Fibroblast of lung (primary cell): ENCODE measurements around the gene KLC1. TPM values are rescaled to one million over a fixed set of nuclear protein-coding genes. Genes with fewer than 3 reads are reported as not detected.

ENCODE experiments used
- DNase-seq, 2 donors: peaks; one replicate each; pipeline versions ENCODE4 v3.0.0 to v3.0.0-alpha.2; 2010; ENCODE audit warnings: low read depth in 2 of 2
- H2AFZ ChIP-seq: 2 replicates; pipeline ENCODE4 v1.5.1; 2012; ENCODE audit warnings: low read length, control low read depth, inconsistent platforms
- H3K27ac ChIP-seq: 2 replicates; pipeline ENCODE4 v1.5.1; 2011; ENCODE audit warnings: low read length, control low read depth; ENCODE audit not compliant: insufficient read depth
- H3K27me3 ChIP-seq: 2 replicates; pipeline ENCODE4 v1.5.1; 2011; ENCODE audit warnings: mild to moderate bottlenecking, low read length; ENCODE audit not compliant: control insufficient read depth, insufficient read depth
- H3K36me3 ChIP-seq: 2 replicates; pipeline ENCODE4 v1.5.1; 2011; ENCODE audit warnings: low read length; ENCODE audit not compliant: control insufficient read depth, insufficient read depth
- H3K4me1 ChIP-seq: 2 replicates; pipeline ENCODE4 v1.5.1; 2011; ENCODE audit warnings: low read length; ENCODE audit not compliant: control insufficient read depth, insufficient read depth; ENCODE audit errors: extremely low read depth
- H3K4me2 ChIP-seq: 2 replicates; pipeline ENCODE4 v1.5.1; 2011; ENCODE audit warnings: low read length, control low read depth; ENCODE audit not compliant: insufficient read depth; ENCODE audit errors: extremely low read depth
- H3K4me3 ChIP-seq, 4 experiments: fragments of 200-600 bp in 1 of 4; sonication (generic) in 1 of 4; replicated peaks in 1 of 4; 2 replicates each; pipeline ENCODE4 v1.5.1; 2011 to 2016; ENCODE audit warnings: low read length in 4 of 4, low read depth in 3 of 4, mild to moderate bottlenecking in 3 of 4, control low read depth in 2 of 4, inconsistent platforms in 1 of 4, mixed read lengths in 1 of 4; ENCODE audit not compliant: insufficient read depth in 1 of 4; ENCODE audit errors: control extremely low read depth in 1 of 4
- H3K79me2 ChIP-seq: 2 replicates; pipeline ENCODE4 v1.5.1; 2012; ENCODE audit warnings: mild to moderate bottlenecking, low read length, inconsistent platforms; ENCODE audit not compliant: control insufficient read depth, insufficient read depth
- H3K9ac ChIP-seq: 2 replicates; pipeline ENCODE4 v1.5.1; 2011; ENCODE audit warnings: mild to moderate bottlenecking, low read length, control low read depth; ENCODE audit not compliant: insufficient read depth
- H3K9me3 ChIP-seq: 2 replicates; pipeline ENCODE4 v1.5.1; 2012; ENCODE audit warnings: low read depth, low read length; ENCODE audit not compliant: control insufficient read depth, insufficient read depth
- H4K20me1 ChIP-seq: 2 replicates; pipeline ENCODE4 v1.5.1; 2011; ENCODE audit warnings: low read length; ENCODE audit not compliant: control insufficient read depth, insufficient read depth; ENCODE audit errors: extremely low read depth
- CTCF ChIP-seq, 2 donors: IDR thresholded peaks in 1 of 2; conservative IDR thresholded peaks in 1 of 2; 1 replicate in 1 of 2; 2 replicates in 1 of 2; pipeline ENCODE4 v1.5.1; 2011 to 2012; ENCODE audit warnings: low read length in 2 of 2, control low read depth in 1 of 2, inconsistent platforms in 1 of 2, low read depth in 1 of 2, mild to moderate bottlenecking in 1 of 2
- EZH2 ChIP-seq: IDR thresholded peaks from 2 replicates; pipeline ENCODE4 v1.5.1; 2012; ENCODE audit warnings: low read length, control low read depth, mild to moderate bottlenecking; ENCODE audit errors: missing control alignments
- polyA plus RNA-seq, 2 donors: library from polyadenylated mRNA; depleted of rRNA in 1 of 2; stranded (reverse) in 1 of 2; unstranded in 1 of 2; fragments of >200 nt; gene quantifications; 2 replicates each; pipeline ENCODE4 v1.2.1, GENCODE V29; 2011 to 2012; ENCODE audit warnings: missing spikeins in 1 of 2
- total RNA-seq: library from RNA; depleted of rRNA; stranded (reverse); fragments of >200 nt; gene quantifications from 2 replicates; pipeline ENCODE4 v1.2.1, GENCODE V29; 2014

KLC1 gene
- total and polyA plus RNA-seq, 2 donors (not counting 1 experiment from before 2014, with no cell fraction given): 180 to 219 TPM

DNA sequence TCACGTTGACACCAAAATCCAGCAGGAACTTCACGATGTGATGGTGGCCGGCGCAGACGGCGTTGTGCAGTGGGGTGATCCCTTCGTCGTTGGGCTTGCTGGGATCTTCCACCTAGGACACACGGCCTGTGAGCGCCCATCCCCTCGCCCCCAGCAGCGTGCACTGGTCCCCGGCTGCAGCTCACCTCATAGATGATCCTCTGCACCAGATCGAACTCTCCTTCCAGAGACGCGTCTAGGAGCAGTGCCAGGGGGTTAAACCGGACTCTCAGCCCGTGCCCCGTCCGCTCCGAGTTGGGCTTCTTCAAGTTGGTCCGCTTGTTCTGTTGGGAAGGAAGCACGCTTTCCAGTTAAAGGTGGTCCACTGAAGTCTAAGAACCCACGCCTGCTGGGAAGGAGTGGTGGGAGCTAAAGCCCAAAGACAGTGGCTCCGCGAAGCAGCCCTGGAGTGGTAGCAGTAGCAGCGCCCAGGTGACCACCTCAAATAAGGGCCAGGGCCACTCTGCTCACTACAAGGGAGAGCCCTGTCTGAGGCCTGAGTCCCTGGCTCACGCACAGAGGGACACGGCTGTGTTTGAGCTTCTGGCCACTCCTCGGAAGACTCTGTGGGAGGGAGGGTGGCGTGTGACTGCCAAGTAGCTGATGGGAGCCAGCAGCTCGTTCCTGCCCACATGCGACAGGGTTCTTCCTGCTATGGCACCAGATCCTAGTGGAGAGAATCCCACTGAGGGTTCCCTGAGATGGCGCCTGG is 109.9 kb downstream of the KLC1 start:
- Histone ChIP-seq H3K9me3 (no peaks in the 10 kb centered on the region), H4K20me1 (no peaks in the 10 kb centered on the region), H3K4me1 (peaks cover 2% of the 10 kb centered on the region), H3K9ac (no peak overlapping the region), H2AFZ (no peak overlapping the region), H3K4me2 (no peak overlapping the region), H3K79me2 (no peaks in the 10 kb centered on the region), H3K36me3 (no peaks in the 10 kb centered on the region), H3K27ac (no peak overlapping the region), H3K4me3 (no peak overlapping the region), H3K27me3 (no peaks in the 10 kb centered on the region)
- TF ChIP-seq CTCF (conservative IDR thresholded peaks at IDR 0.05 in 1 of 2, IDR thresholded peaks at IDR 0.05 in 1 of 2; ENCODE audit: low read depth in 1 of 2, low read length in 2 of 2): no peak
- no peak for DNase-seq

GRCh38 chr14:103739466-103739792 is 110.4 kb downstream of the KLC1 start:
- peaks cover 2% of the 10 kb centered on the region for H3K4me1 ChIP-seq
- no peaks in the 10 kb centered on the region for H3K79me2 ChIP-seq
- no peaks in the 10 kb centered on the region for H3K36me3 ChIP-seq
- no peak overlapping the region for H2AFZ ChIP-seq
- H3K27me3 ChIP-seq: no peaks in the 10 kb centered on the region
- H3K9ac ChIP-seq: no peak overlapping the region
- DNase-seq: no peak
- H3K27ac ChIP-seq: no peak overlapping the region
- H4K20me1 ChIP-seq: no peaks in the 10 kb centered on the region
- H3K9me3 ChIP-seq: no peaks in the 10 kb centered on the region
- no peak for TF ChIP-seq EZH2
- no peak for TF ChIP-seq CTCF (conservative IDR thresholded peaks at IDR 0.05 in 1 of 2, IDR thresholded peaks at IDR 0.05 in 1 of 2; ENCODE audit: low read depth in 1 of 2, low read length in 2 of 2)
- H3K4me3 ChIP-seq: no peak overlapping the region
- no peak overlapping the region for H3K4me2 ChIP-seq

DNA sequence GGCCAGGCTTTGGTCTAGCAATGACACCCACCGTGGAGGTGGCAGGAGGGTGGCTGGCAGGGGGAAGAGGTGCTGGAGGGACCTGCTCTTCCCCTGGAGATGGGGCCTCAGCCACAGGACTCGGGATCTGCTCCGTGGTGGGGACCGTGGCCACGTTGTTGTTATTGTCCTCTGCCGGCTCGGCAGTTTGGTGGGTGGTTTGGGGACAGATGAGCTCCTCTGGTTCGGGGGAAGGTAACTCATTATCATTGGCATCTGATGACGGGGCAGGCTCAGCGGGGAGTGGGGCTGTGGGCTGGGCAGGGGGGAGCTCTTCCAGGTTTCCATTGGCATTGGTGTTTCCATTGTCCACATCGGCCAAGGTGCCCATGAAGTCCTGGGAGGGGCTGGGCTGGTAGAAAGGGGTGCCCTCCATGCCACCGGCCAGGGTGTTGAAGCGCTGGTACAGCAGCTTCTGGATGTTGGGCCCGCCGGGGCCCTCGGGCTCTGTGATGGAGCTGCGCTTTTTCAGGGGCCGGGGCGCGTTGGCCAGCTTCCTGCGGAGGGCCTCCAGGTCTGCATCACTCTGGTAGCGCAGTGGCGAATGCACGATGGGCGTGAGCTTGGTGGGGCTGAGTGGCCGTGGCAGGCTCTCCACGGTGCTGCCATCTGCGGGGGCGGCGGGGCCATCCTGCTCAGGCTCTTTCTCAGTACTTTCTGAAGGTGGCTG is 110.9 kb downstream of the KLC1 start:
- no peaks in the 10 kb centered on the region for H4K20me1 ChIP-seq
- H3K79me2 ChIP-seq: no peaks in the 10 kb centered on the region
- no peak overlapping the region for H3K4me2 ChIP-seq
- H3K4me3 ChIP-seq: no peak overlapping the region
- no peaks in the 10 kb centered on the region for H3K9me3 ChIP-seq
- H3K4me1 ChIP-seq: peaks cover 2% of the 10 kb centered on the region
- TF ChIP-seq EZH2: no peak
- no peak for TF ChIP-seq CTCF (conservative IDR thresholded peaks at IDR 0.05 in 1 of 2, IDR thresholded peaks at IDR 0.05 in 1 of 2; ENCODE audit: low read depth in 1 of 2, low read length in 2 of 2)
- H3K27me3 ChIP-seq: no peaks in the 10 kb centered on the region
- H2AFZ ChIP-seq: no peak overlapping the region
- no peaks in the 10 kb centered on the region for H3K36me3 ChIP-seq
- no peak overlapping the region for H3K9ac ChIP-seq
- no peak for DNase-seq
- H3K27ac ChIP-seq: no peak overlapping the region
